A549 (cell line): ENCODE data around the gene CHKB. TPM values are rescaled to one million over a fixed set of nuclear protein-coding genes. Genes with fewer than 3 reads are reported as not detected.

Source experiments
- ATAC-seq, 2 experiments: fragments of 200-7000 bp in 1 of 2; fragments of >200 bp in 1 of 2; cut with Nextera tagmentation in 1 of 2; cut with Tn5 transposase in 1 of 2; 3 replicates each; pipeline versions ENCODE4 v1.8.0 to v1.9.1; 2018 to 2020; ENCODE audit warnings: mild to moderate bottlenecking in 1 of 2, moderate library complexity in 1 of 2
- CTCF ChIA-PET: fragments of 300-600 bp; sonication (Branson Sonifier 250); formaldehyde crosslinking; extraction: SDS; loops from one replicate; lab custom pipeline; 2021; ENCODE audit warnings: antibody characterized with exemption, inconsistent platforms; lab: Yijun Ruan, JAX
- POLR2A ChIA-PET: fragments of 350-600 bp; formaldehyde crosslinking; extraction: SDS; loops from one replicate; lab custom pipeline; 2021; ENCODE audit warnings: antibody characterized with exemption, inconsistent platforms; lab: Yijun Ruan, JAX
- DNase-seq, 2 experiments: peaks; one replicate each; pipeline versions ENCODE4 v3.0.0 to v3.0.0-alpha.2; 2011 to 2016; ENCODE audit warnings: low read depth in 1 of 2, low spot score in 1 of 2
- FAIRE-seq: peaks from 2 replicates; lab custom pipeline; 2011; peaks lifted over from hg19 to GRCh38; lab: Jason Lieb, UNC
- H3K27ac ChIP-seq, 2 experiments: fragments of >200 bp; sonication (Bioruptor Twin); formaldehyde crosslinking; 3 replicates each; pipeline ENCODE4 v1.5.1; 2016 to 2017
- H3K4me1 ChIP-seq: fragments of >200 bp; sonication (Bioruptor Twin); formaldehyde crosslinking; 3 replicates; pipeline ENCODE4 v1.6.1; 2016
- H3K4me2 ChIP-seq: fragments of >200 bp; sonication (Bioruptor Twin); formaldehyde crosslinking; 3 replicates; pipeline ENCODE4 v1.6.1; 2016
- H3K4me3 ChIP-seq: fragments of >200 bp; sonication (Bioruptor Twin); formaldehyde crosslinking; 3 replicates; pipeline ENCODE4 v1.5.1; 2016
- H3K9me3 ChIP-seq: fragments of >200 bp; sonication (Bioruptor Twin); formaldehyde crosslinking; 3 replicates; pipeline ENCODE4 v1.6.1; 2016
- BHLHE40 ChIP-seq: IDR thresholded peaks from 2 replicates; pipeline ENCODE4 v1.6.1; 2012; ENCODE audit warnings: low read depth, low read length, inconsistent platforms
- CBX2 ChIP-seq: fragments of 200-600 bp; sonication (generic); IDR thresholded peaks from 2 replicates; pipeline ENCODE4 v1.6.1; 2016; ENCODE audit warnings: low read depth, mild to moderate bottlenecking, borderline replicate concordance
- CBX8 ChIP-seq: fragments of 200-600 bp; sonication (generic); IDR thresholded peaks from 2 replicates; pipeline ENCODE4 v1.6.1; 2016
- CEBPB ChIP-seq, 2 experiments: fragments of >200 bp in 1 of 2; sonication (Bioruptor Twin) in 1 of 2; formaldehyde crosslinking in 1 of 2; IDR thresholded peaks; 2 replicates each; pipeline ENCODE4 v1.6.1; 2012 to 2016
- CHD4 ChIP-seq: fragments of 200-600 bp; sonication (generic); IDR thresholded peaks from 2 replicates; pipeline ENCODE4 v1.6.1; 2016; ENCODE audit warnings: antibody characterized with exemption, mild to moderate bottlenecking, borderline replicate concordance
- EP300 ChIP-seq, 2 experiments: fragments of >200 bp; sonication (Bioruptor Twin); formaldehyde crosslinking; IDR thresholded peaks; 2 replicates in 1 of 2; 3 replicates in 1 of 2; pipeline ENCODE4 v1.6.1; 2016 to 2017
- FOSL2 ChIP-seq, 2 experiments: fragments of 450-650 bp in 1 of 2; fragments of >200 bp in 1 of 2; sonication (Bioruptor Twin) in 1 of 2; formaldehyde crosslinking; IDR thresholded peaks; 2 replicates each; pipeline versions ENCODE4 v1.5.0 to v1.6.1; 2016 to 2020; ENCODE audit warnings: mild to moderate bottlenecking in 1 of 2, moderate library complexity in 1 of 2
- FOXS1 ChIP-seq: fragments of 250-450 bp; sonication (Bioruptor Pico); IDR thresholded peaks from 2 replicates; pipeline ENCODE4 v1.5.0; 2020; ENCODE audit warnings: mild to moderate bottlenecking, moderate library complexity
- HEYL ChIP-seq: fragments of 250-450 bp; sonication (Bioruptor Pico); IDR thresholded peaks from 2 replicates; pipeline ENCODE4 v1.8.0; 2021; ENCODE audit warnings: mild to moderate bottlenecking, moderate library complexity
- HOXB13 ChIP-seq: fragments of 250-450 bp; sonication (Bioruptor Pico); IDR thresholded peaks from 2 replicates; pipeline ENCODE4 v1.5.0; 2020; ENCODE audit warnings: low read depth, mild to moderate bottlenecking, moderate library complexity
- JUN ChIP-seq, 2 experiments: fragments of >200 bp; sonication (Bioruptor Twin); formaldehyde crosslinking; IDR thresholded peaks; 2 replicates in 1 of 2; 3 replicates in 1 of 2; pipeline ENCODE4 v1.6.1; 2016 to 2017
- KDM1A ChIP-seq: fragments of 200-600 bp; sonication (generic); IDR thresholded peaks from 2 replicates; pipeline ENCODE4 v1.6.1; 2016; ENCODE audit warnings: low read depth, mild to moderate bottlenecking
- KDM5A ChIP-seq: fragments of 200-600 bp; sonication (generic); IDR thresholded peaks from 2 replicates; pipeline ENCODE4 v1.6.1; 2016; ENCODE audit warnings: antibody characterized with exemption, mild to moderate bottlenecking
- NFE2L2 ChIP-seq: fragments of 150-350 bp; conservative IDR thresholded peaks from 2 replicates; pipeline ENCODE4 v1.6.1; 2014; ENCODE audit warnings: low read length
- POLR2A ChIP-seq: IDR thresholded peaks from 2 replicates; pipeline ENCODE4 v1.6.1; 2012; ENCODE audit warnings: mild to moderate bottlenecking, low read length
- POLR2AphosphoS2 ChIP-seq: conservative IDR thresholded peaks from 2 replicates; pipeline ENCODE4 v1.6.1; 2012; ENCODE audit warnings: low read length, improper control_type of control experiment, inconsistent platforms
- RAD21 ChIP-seq, 2 experiments: fragments of >200 bp in 1 of 2; sonication (Bioruptor Twin) in 1 of 2; formaldehyde crosslinking in 1 of 2; IDR thresholded peaks in 1 of 2; conservative IDR thresholded peaks in 1 of 2; 2 replicates in 1 of 2; 3 replicates in 1 of 2; pipeline ENCODE4 v1.6.1; 2012 to 2018; ENCODE audit warnings: inconsistent platforms in 1 of 2
- RFX5 ChIP-seq: fragments of 450-650 bp; IDR thresholded peaks from 2 replicates; pipeline ENCODE4 v1.7.1; 2014; ENCODE audit warnings: antibody characterized with exemption, mild to moderate bottlenecking, moderate library complexity
- RNF2 ChIP-seq: fragments of 200-600 bp; sonication (generic); IDR thresholded peaks from 2 replicates; pipeline ENCODE4 v1.6.1; 2016; ENCODE audit warnings: low read depth, mild to moderate bottlenecking, antibody characterized with exemption, moderate library complexity, borderline replicate concordance
- TFCP2L1 ChIP-seq: fragments of 250-450 bp; sonication (Bioruptor Pico); IDR thresholded peaks from 2 replicates; pipeline ENCODE4 v1.5.0; 2021; ENCODE audit warnings: mild to moderate bottlenecking
- ZNF302 ChIP-seq: fragments of 250-450 bp; sonication (Bioruptor Pico); IDR thresholded peaks from 2 replicates; pipeline ENCODE4 v1.9.0; 2021; ENCODE audit warnings: inconsistent platforms, mild to moderate bottlenecking, moderate library complexity
- WGBS: methylation state at CpG from one replicate; pipeline ENCODE4 v1.1.6; 2017; ENCODE audit errors: missing lambda C conversion rate; 5-methylcytosine and 5-hydroxymethylcytosine counted together
- polyA plus RNA-seq, 4 experiments: library from polyadenylated mRNA; depleted of rRNA in 3 of 4; stranded (reverse); fragments of >200 nt; fragmentation: RNase III in 1 of 4; extraction: RNeasy Plus Mini Kit Qiagen cat#74134 plus additional on column Dnase treatment in 1 of 4; gene quantifications; 2 replicates in 3 of 4; 3 replicates in 1 of 4; pipeline ENCODE4 v1.2.3, GENCODE V29; 2011 to 2017
- TF ChIP-seq, protein P1 (sequence below): fragments of >200 bp; sonication (Bioruptor Twin); formaldehyde crosslinking; IDR thresholded peaks from 2 replicates; pipeline ENCODE4 v1.6.1; 2016
- TF ChIP-seq, protein P2 (sequence below): fragments of 150-350 bp; IDR thresholded peaks from 2 replicates; pipeline ENCODE4 v1.6.1; 2014; ENCODE audit warnings: low read depth, mild to moderate bottlenecking, low read length
- TF ChIP-seq, protein P3 (sequence below): IDR thresholded peaks from 2 replicates; pipeline ENCODE4 v1.6.1; 2012; ENCODE audit warnings: low read depth, borderline replicate concordance
- TF ChIP-seq, protein P4 (sequence below): fragments of 250-450 bp; sonication (Bioruptor Pico); IDR thresholded peaks from 2 replicates; pipeline ENCODE4 v1.5.0; 2020; ENCODE audit warnings: low read depth, mild to moderate bottlenecking, moderate library complexity

Gene CHKB
- polyA plus RNA-seq, 2 of the 4 experiments (the other 2 are of a cell fraction) = 16.4 to 25.8 TPM

DNA sequence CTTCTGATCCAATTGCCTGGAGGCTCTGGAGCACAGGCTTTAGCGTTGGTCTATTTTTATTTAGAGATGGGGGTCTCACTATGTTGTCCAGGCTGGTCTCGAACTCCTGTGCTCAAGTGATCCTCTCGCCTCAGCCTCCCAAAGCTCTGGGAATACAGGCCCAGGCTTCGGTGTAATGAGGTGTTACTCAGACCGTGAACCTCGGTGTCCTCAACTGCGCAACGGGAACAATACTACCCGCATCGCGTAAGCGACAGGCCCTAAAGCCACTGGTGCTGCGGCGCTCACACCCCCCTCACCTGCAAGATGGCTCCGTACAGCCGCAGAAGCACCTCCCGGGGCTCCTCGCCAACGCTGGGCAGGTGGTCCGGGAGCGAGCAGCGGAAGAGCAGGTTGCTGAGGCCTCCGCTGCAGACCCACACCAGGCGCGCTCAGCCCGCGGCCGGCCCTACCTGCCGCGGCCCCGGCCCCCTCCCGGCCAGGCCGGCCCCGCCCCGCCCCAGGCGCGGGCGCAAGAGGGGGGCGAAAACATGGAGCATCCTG lies 628 bp downstream of the CHKB start:
- no peaks in the 10 kb centered on the region for H3K9me3 ChIP-seq
- peak overlapping the region; percentile 98 to 99 for H3K27ac ChIP-seq
- H3K4me2 ChIP-seq = peak overlapping the region; percentile 92
- WGBS = 3% methylated on average over 8 of the region's 39 CpGs
- DNase-seq (no peak), FAIRE-seq (no peak), ATAC-seq (peak in 1 of 2 experiments; percentile 32; a peak in 4 of 6 replicates)
- peak overlapping the region; percentile 88 for H3K4me3 ChIP-seq
- ChIA-PET POLR2A (interaction anchor here (0.6 to 1.5 kb wide), 4 partner anchors 17 to 56 kb away, joined by 3 read pairs; partner anchors contain the start of genes SCO2 and TYMP), CTCF (interaction anchor here (2.0 to 2.1 kb wide), 2 partner anchors 19 to 37 kb away, joined by 6 to 8 read pairs; partner anchors contain the start of gene SYCE3)
- TF ChIP-seq CBX2 (no peak), NFE2L2 (no peak), RFX5 (no peak), RAD21 (conservative IDR thresholded peaks at IDR 0.05 in 1 of 2, IDR thresholded peaks at IDR 0.05 in 1 of 2) (no peak), KDM5A (no peak), CBX8 (no peak), RNF2 (no peak), KDM1A (no peak), EP300 (IDR thresholded peaks at IDR 0.05) (no peak), BHLHE40 (no peak), CHD4 (no peak), POLR2AphosphoS2 (no peak), FOSL2 (IDR thresholded peaks at IDR 0.05) (no peak), FOSL2 (CRISPR knock-in tag; IDR thresholded peaks at IDR 0.05) (no peak), HEYL (CRISPR knock-in tag) (no peak), CEBPB (IDR thresholded peaks at IDR 0.05) (no peak)
- TF ChIP-seq, protein P1, sequence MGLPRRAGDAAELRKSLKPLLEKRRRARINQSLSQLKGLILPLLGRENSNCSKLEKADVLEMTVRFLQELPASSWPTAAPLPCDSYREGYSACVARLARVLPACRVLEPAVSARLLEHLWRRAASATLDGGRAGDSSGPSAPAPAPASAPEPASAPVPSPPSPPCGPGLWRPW = no peak
- TF ChIP-seq, protein P2, sequence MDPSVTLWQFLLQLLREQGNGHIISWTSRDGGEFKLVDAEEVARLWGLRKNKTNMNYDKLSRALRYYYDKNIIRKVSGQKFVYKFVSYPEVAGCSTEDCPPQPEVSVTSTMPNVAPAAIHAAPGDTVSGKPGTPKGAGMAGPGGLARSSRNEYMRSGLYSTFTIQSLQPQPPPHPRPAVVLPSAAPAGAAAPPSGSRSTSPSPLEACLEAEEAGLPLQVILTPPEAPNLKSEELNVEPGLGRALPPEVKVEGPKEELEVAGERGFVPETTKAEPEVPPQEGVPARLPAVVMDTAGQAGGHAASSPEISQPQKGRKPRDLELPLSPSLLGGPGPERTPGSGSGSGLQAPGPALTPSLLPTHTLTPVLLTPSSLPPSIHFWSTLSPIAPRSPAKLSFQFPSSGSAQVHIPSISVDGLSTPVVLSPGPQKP = no peak
- peaks cover 12% of the 10 kb centered on the region; the same call in 1 of the 3 replicates for H3K4me1 ChIP-seq

DNA sequence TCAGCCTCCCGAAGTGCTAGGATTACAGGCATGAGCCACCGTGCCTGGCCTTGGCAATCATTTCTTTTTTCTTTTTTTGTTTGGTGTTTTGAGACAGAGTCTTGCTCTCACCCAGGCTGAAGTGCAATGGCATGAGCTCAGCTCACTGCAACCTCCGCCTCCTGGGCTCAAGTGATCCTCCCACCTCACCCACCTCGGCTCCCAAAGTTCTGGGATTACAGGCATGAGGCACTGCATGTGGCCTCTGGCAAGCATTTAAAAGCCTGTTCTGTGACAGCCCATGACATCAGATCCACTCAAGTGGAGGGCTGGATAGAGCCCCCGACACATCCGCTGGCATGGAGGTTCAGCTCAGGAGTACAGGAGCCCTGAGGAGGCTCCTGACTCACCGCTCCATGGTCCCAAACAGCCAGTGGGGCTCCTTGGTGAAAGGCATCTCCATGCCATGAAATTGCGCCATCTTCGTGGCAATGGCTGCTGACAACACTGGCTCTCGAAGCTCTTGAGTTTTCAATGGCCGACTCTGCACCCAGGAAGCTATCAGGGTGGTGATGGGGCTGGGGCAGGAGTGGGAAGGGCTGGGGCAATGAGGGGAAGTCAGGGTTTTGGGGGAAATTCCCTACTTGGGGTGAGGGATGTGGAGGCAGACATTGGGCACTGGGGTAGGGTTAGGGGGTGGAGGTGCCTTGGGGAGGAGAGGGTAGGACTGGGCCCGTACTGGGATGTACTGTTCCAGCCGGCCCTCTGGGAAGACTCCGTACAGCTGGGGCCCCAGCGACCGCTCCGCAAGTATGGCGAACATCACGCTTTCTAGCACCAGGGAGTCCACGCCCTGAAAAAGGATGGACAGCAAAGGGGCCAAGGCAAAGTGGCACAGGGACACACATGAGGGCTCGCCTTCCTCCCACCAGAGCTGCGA lies 1.4 kb downstream of the CHKB start:
- TF ChIP-seq CEBPB (IDR thresholded peaks at IDR 0.05) = no peak
- TF ChIP-seq, protein P3, sequence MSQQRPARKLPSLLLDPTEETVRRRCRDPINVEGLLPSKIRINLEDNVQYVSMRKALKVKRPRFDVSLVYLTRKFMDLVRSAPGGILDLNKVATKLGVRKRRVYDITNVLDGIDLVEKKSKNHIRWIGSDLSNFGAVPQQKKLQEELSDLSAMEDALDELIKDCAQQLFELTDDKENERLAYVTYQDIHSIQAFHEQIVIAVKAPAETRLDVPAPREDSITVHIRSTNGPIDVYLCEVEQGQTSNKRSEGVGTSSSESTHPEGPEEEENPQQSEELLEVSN = no peak
- TF ChIP-seq, protein P4, sequence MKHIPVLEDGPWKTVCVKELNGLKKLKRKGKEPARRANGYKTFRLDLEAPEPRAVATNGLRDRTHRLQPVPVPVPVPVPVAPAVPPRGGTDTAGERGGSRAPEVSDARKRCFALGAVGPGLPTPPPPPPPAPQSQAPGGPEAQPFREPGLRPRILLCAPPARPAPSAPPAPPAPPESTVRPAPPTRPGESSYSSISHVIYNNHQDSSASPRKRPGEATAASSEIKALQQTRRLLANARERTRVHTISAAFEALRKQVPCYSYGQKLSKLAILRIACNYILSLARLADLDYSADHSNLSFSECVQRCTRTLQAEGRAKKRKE (CRISPR knock-in tag) = no peak
- TF ChIP-seq BHLHE40 = no peak
- no peak for TF ChIP-seq KDM1A
- no peak for TF ChIP-seq ZNF302 (CRISPR knock-in tag)
- no peak for TF ChIP-seq POLR2AphosphoS2
- no peak for TF ChIP-seq HOXB13 (CRISPR knock-in tag)
- no peak for TF ChIP-seq TFCP2L1 (CRISPR knock-in tag)
- no peak for TF ChIP-seq FOXS1 (CRISPR knock-in tag)
- TF ChIP-seq POLR2A = no peak
- no peak for TF ChIP-seq JUN (IDR thresholded peaks at IDR 0.05)
- Histone ChIP-seq H3K27ac (peak overlapping the region; percentile 98 to 99), H3K4me3 (peak overlapping the region; percentile 88), H3K4me2 (peak overlapping the region; percentile 92), H3K9me3 (no peaks in the 10 kb centered on the region), H3K4me1 (peaks cover 12% of the 10 kb centered on the region; the same call in 1 of the 3 replicates)
- ATAC-seq (no peak), DNase-seq (no peak), FAIRE-seq (no peak)
- ChIA-PET POLR2A (interaction anchor here (0.7 to 1.3 kb wide), 2 partner anchors 16 to 74 kb away, joined by 3 read pairs; partner anchors contain the start of gene LMF2), CTCF (interaction anchor here (0.6 to 2.1 kb wide), 6 partner anchors 16 to 252 kb away, joined by 3 to 8 read pairs (median 3); partner anchors contain the start of gene SYCE3)
- WGBS = 85% methylated on average over 18 of the region's 22 CpGs
